GM21360 (cell line): ENCODE measurements around the gene TENM3.

Experiments used
- ATAC-seq: cut with Tn5 transposase; IDR thresholded peaks from one replicate; pipeline ENCODE4 v1.9.1; 2021; ENCODE audit warnings: mild to moderate bottlenecking, moderate library complexity; ENCODE audit not compliant: unreplicated experiment

The TENM3 gene

GRCh38 chr4:182252220-182252619 is 9.0 kb downstream of the TENM3 start:
- ATAC-seq = no peak

DNA sequence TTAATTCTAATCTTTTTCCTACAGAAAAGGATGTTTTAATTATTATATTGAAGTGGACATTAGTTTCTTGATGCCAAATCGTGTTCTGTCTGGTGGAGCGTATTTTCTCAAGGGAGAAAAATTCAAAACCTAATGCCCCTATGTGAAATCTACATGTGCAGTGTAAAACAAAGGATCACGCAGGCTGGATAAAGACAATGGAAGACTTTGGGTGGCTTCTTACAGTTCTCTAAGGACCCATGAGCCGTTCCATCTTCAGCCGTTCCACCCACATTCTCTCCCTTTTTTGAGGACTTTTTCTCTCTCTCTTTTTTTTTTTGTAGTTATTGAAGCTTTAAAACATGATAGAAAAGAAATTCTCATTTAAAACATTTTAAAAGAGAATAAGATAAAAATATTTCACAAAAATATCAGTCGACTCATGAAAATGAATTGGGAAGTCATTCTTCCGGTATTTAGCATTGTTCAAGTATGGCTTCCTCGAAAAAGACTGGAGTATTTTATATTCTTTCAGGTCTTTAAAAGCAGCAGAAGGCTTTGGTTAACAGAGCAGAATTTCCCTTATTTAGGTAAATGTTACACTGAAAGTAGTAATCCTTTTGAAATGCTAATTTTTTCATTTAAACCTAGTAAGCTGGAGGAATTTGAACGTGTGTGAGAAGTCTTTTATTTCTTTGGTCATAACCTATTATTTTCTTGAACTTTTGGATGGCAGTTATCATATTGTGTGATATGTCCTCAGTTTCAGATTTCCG is 11.0 kb downstream of the TENM3 start:
- no peak for ATAC-seq

GRCh38 chr4:182255441-182256190 is 12.4 kb downstream of the TENM3 start:
- no peak for ATAC-seq

DNA sequence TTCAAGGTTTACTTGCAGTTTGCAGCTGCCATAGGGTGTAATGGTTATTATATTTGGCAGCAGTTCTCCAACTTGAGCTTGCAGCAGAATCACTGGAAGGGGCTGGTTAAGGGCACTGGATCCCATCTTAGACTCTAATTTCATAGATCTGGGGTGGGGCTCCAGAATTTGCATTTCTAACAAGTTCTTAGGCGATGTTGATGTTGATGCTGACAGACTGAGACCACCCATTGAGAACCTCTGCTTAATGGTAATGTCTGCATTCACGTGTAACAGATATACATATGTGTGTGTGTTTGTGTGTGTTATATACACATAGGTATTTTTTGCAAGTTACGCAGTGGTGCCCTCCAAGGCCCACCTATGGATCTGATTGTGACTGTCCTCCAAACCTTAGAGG is 13.8 kb downstream of the TENM3 start:
- ATAC-seq = no peak

GRCh38 chr4:182257503-182257902 is 14.3 kb downstream of the TENM3 start:
- no peak for ATAC-seq

DNA sequence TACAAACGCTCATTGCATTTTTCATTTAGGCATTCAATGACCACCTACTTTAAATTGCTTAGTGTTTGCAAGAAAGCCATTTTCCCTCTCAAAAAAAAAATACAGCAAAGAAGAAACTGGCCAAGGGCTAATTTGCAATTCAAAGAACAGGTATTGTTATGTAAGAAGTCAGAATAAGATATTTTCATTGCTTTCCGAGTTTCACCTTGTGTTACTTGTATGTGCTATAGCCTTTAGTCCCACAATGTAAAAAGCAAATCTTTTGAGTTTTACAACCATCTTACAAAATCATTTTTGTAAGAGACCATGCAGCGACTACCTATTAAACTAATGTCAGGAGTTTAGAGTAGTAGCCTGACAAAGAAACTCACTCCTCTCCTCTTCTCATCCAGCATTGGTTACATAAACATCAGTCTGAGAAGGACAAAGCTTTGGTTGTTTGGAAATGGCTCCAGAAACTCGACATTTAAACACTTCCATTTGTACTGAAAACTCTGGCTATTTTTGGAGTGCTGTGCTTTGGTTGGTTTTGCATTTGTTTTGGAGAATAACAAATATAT is 15.3 kb downstream of the TENM3 start:
- ATAC-seq = no peak

- ATAC-seq = no peak
Measured at GRCh38 chr4:182261651-182262223, 18.5 kb downstream of the TENM3 start.

DNA sequence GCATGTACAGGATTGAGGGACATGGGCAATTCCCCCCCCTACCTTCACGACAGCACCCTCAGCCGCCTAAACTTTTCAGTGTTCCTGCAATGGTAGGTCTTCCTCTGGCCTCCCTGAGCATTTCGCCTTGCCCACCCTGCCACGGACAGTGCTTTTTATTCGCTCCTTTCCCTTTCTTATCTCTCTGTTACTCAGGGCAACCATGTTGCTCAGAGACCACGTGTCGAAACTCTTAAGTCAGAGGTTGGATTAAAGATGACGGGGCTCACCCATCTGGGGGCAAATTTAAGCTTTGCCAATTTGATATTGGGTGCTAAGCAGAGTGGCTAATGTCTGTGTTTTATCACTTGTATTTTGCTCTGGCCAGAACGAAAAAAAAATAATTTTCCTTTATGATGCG is 20.4 kb downstream of the TENM3 start:
- no peak for ATAC-seq

- ATAC-seq = no peak
Measured at GRCh38 chr4:182264139-182264752, 21.0 kb downstream of the TENM3 start.

DNA sequence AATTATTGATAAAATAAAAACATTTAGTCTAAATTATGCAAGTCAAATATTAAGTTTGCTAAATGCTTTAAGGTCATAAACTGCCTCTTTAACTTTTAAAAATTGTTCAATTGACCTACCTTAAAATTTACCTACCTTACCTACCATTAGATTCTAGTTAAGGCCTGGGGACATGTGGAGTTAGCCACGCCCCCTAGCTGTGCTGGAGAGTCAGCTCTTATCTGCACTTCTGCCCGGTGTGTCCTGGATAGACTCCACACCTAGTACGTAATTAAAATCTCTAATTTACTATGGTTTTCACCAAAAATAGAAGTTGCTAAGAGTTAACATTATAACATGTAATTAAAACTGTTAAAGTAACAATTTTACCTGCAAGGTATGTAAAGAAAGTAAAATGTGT is 22.7 kb downstream of the TENM3 start:
- ATAC-seq = no peak

GRCh38 chr4:182267048-182267447 is 23.8 kb downstream of the TENM3 start:
- ATAC-seq = no peak

GRCh38 chr4:182268966-182269365 is 25.8 kb downstream of the TENM3 start:
- no peak for ATAC-seq

DNA sequence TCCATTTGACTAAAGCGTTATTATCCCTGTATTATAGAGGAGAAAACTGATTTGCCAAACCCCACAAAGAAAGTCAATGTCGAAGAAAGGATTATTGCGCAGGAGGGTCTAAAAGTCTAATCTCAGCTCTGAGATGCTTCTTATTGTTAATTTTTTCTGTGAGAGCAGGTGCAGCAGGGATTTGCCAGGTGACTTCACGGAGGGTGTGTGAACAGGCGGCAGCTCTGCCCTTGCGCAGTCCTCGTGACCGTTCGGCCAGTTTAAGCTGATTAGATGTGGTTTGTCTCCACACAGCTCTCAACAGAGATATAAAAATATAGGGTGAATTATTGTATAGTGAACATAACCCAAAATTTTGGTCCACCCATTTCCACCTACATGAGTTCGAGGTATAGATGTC is 28.5 kb downstream of the TENM3 start:
- no peak for ATAC-seq

GRCh38 chr4:182272151-182272550 is 28.9 kb downstream of the TENM3 start:
- no peak for ATAC-seq

DNA sequence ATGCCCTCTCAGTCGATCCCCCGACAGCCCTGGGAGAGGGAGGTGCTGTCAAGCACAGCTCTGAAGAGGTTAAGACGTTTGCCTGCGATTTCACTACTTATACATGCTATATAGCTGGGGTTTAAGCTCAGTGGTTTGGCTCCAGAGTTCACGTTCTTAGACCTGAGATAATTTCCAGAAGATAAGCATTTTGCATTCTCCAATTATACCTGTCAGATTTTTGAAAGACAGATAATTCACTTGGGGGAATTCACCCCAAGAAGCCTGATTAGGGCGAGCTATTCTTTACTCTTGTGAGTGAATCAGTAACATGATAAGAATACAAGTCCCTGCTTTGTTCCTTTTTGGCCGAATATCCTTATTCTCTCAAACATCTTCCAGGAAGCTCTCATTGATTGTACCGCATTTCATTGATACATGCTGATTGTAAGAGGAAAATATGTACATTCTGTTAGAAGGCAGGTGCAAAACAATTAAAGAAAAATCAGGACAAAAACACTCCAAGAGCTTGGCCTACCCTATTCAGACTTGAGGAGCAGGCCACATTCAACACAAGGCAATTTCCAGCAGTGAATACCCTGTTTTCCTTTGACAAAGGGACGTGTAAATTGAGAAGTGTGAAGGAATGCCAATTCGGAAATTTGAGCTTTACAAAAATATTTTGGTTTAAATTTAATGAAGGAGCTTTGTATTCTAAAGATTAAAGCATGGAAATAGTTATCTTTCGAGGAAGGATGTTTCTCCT is 30.2 kb downstream of the TENM3 start:
- ATAC-seq = no peak

DNA sequence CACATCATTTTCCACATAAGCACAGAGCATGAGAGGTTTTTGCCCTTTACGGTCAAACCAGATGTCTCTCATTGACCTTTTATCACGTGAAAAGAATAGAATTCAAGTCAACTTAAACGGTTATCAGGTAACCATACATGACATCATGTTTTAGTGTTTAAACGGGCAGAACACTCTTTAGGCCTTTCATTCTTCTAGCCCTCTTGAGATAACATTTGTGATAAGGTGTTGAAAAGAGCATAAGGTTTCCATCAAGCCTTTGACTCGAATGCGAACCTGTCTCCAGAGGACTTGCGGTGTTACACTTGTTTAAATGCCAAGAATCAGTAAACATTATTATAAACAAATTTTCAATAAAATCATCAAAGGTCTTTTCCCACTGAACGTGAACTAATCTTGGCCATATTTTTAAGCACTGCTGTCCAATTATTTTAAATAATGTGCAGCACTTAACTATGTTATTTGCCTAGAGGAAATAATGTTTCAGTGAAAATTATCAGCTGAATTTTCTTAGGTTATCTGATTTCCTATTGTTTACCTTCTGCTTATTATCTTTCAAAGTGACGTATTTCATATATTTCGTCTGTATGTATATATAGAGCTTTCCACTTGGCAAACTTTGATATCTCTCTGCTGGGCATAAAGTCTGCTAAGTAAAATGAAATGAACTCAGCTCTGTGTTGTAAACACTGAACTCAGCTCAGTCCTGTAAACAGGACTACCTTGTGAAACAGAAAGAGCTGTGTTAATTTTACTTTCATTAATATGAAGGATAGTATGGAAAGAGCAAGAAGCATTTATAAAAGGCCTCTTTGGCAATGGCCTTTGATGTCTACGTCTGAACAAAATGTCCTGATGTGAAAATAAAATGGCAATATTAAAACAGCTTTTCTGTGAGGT is 33.3 kb downstream of the TENM3 start:
- no peak for ATAC-seq

DNA sequence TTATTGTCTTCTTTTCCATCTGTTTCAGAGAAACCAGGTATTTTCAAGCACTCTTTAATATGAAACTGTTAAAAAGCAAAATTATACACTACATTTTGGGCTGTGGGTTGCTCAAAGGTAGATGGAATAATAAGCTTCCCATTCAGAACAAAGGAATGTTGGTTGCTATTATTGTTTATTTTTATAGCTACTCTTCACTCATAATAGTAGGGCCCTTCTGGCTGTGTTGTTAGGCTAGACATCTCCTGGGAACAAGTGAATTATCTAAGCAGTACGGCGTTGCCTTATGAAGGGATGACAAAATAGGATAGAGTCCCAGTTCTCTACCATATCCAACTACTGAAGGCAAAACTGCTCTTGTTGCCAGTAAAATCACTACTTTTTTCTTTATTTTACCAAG is 34.2 kb downstream of the TENM3 start:
- no peak for ATAC-seq

- ATAC-seq = no peak
Measured at GRCh38 chr4:182278729-182279128, 35.5 kb downstream of the TENM3 start.

- no peak for ATAC-seq
Measured at GRCh38 chr4:182280436-182281111, 37.4 kb downstream of the TENM3 start.
